B cell (primary cell): ENCODE data around the gene ATN1. TPM values are rescaled to one million over a fixed set of nuclear protein-coding genes. Genes with fewer than 3 reads are reported as not detected.

ENCODE experiments used
- ATAC-seq: fragments of 200-7000 bp; cut with Tn5 transposase; one replicate; pipeline ENCODE4 v1.10.0; 2021; ENCODE audit warnings: low read depth, mild to moderate bottlenecking, moderate number of reproducible peaks, moderate library complexity
- CTCF ChIA-PET: fragments of 350-600 bp; sonication (Branson Sonifier 250); formaldehyde crosslinking; loops from one replicate; lab custom pipeline; 2021; ENCODE audit warnings: antibody characterized with exemption, inconsistent platforms; lab: Charles Lee
- POLR2A ChIA-PET: fragments of 350-600 bp; sonication (Branson Sonifier 250); formaldehyde crosslinking; loops from one replicate; lab custom pipeline; 2021; ENCODE audit warnings: antibody characterized with exemption; lab: Charles Lee
- DNase-seq: peaks from one replicate; pipeline ENCODE4 v3.0.0; 2013
- H2AFZ ChIP-seq: 2 replicates; pipeline ENCODE4 v1.6.1; 2012; ENCODE audit warnings: mild to moderate bottlenecking, low read depth, low read length; ENCODE audit not compliant: insufficient read depth, poor library complexity, severe bottlenecking
- H3K27ac ChIP-seq, 2 donors: 1 replicate in 1 of 2; 2 replicates in 1 of 2; pipeline ENCODE4 v1.5.1; 2012 to 2013; ENCODE audit warnings: low read length in 2 of 2, mild to moderate bottlenecking in 2 of 2, moderate library complexity in 1 of 2
- H3K27me3 ChIP-seq, 4 experiments: fragments of 200-600 bp in 1 of 4; sonication (generic) in 1 of 4; replicated peaks in 1 of 4; 1 replicate in 2 of 4; 2 replicates in 2 of 4; pipeline versions ENCODE4 v1.6.1 to v1.7.0; 2013 to 2016; ENCODE audit warnings: low read length in 3 of 4, mild to moderate bottlenecking in 2 of 4, mixed read lengths in 1 of 4, moderate library complexity in 1 of 4; ENCODE audit not compliant: insufficient read depth in 4 of 4, control insufficient read depth in 3 of 4; ENCODE audit errors: control extremely low read depth in 1 of 4
- H3K36me3 ChIP-seq, 2 experiments: replicated peaks in 1 of 2; 1 replicate in 1 of 2; 2 replicates in 1 of 2; pipeline versions ENCODE4 v1.6.1 to v1.7.1; 2013; ENCODE audit warnings: low read length in 1 of 2; ENCODE audit not compliant: insufficient read depth in 2 of 2, control insufficient read depth in 1 of 2; ENCODE audit errors: control extremely low read depth in 1 of 2, extremely low read depth in 1 of 2
- H3K4me1 ChIP-seq, 2 donors: fragments of 200-600 bp in 1 of 2; sonication (generic) in 1 of 2; 1 replicate in 1 of 2; 2 replicates in 1 of 2; pipeline versions ENCODE4 v1.5.1 to v1.6.1; 2013 to 2017; ENCODE audit warnings: low read length in 2 of 2; ENCODE audit not compliant: control insufficient read depth in 2 of 2, insufficient read depth in 2 of 2
- H3K4me2 ChIP-seq: replicated peaks from 2 replicates; pipeline ENCODE3; 2012; ENCODE audit warnings: mild to moderate bottlenecking, low read depth, low read length; ENCODE audit not compliant: poor library complexity, severe bottlenecking
- H3K4me3 ChIP-seq, 5 experiments: fragments of 200-600 bp in 1 of 5; sonication (generic) in 1 of 5; 1 replicate in 3 of 5; 2 replicates in 2 of 5; pipeline versions ENCODE4 v1.5.1 to v1.7.0; 2011 to 2016; ENCODE audit warnings: low read length in 4 of 5, mild to moderate bottlenecking in 4 of 5, low read depth in 2 of 5, control low read depth in 1 of 5, moderate library complexity in 1 of 5; ENCODE audit not compliant: insufficient read depth in 1 of 5; ENCODE audit errors: control extremely low read depth in 1 of 5, extremely low read depth in 1 of 5
- H3K79me2 ChIP-seq: fragments of 200-600 bp; sonication (generic); one replicate; pipeline ENCODE4 v1.6.0; 2016; ENCODE audit warnings: low read length; ENCODE audit not compliant: control insufficient read depth, insufficient read depth
- H3K9ac ChIP-seq: fragments of 200-600 bp; sonication (generic); 2 replicates; pipeline ENCODE4 v1.6.1; 2017; ENCODE audit warnings: mild to moderate bottlenecking, low read length, moderate library complexity
- H3K9me3 ChIP-seq, 3 donors: one replicate each; pipeline versions ENCODE4 v1.6.1 to v1.7.1; 2013; ENCODE audit warnings: low read length in 2 of 3; ENCODE audit not compliant: control insufficient read depth in 2 of 3, insufficient read depth in 1 of 3; ENCODE audit errors: control extremely low read depth in 1 of 3
- H4K20me1 ChIP-seq: 2 replicates; pipeline ENCODE4 v1.6.0; 2012; ENCODE audit warnings: mild to moderate bottlenecking, low read length; ENCODE audit not compliant: insufficient read depth, control insufficient read depth, poor library complexity, severe bottlenecking
- H3K27ac Mint-ChIP-seq: one replicate; pipeline ENCODE4 v1.8.0; 2021; ENCODE audit warnings: mixed read lengths
- H3K27me3 Mint-ChIP-seq: one replicate; pipeline ENCODE4 v1.8.0; 2021; ENCODE audit warnings: mixed read lengths
- H3K4me1 Mint-ChIP-seq: one replicate; pipeline ENCODE4 v1.8.0; 2021; ENCODE audit warnings: mixed read lengths
- H3K4me3 Mint-ChIP-seq: one replicate; pipeline ENCODE4 v1.8.0; 2021; ENCODE audit warnings: mixed read lengths
- H3K9me3 Mint-ChIP-seq: one replicate; pipeline ENCODE4 v1.8.0; 2022; ENCODE audit warnings: mixed read lengths; ENCODE audit not compliant: insufficient read depth
- CTCF ChIP-seq: fragments of 200-600 bp; IDR thresholded peaks from one replicate; pipeline ENCODE4 v1.8.0; 2022; ENCODE audit warnings: antibody characterized with exemption, mild to moderate bottlenecking
- EZH2 ChIP-seq: IDR thresholded peaks from 2 replicates; pipeline ENCODE4 v1.6.1; 2012; ENCODE audit warnings: borderline replicate concordance, low read depth, mild to moderate bottlenecking, moderate library complexity, low read length; ENCODE audit not compliant: insufficient read depth, poor library complexity, severe bottlenecking
- WGBS: methylation state at CpG from one replicate; pipeline ENCODE4 v1.1.5; 2013; ENCODE audit warnings: missing lambda C conversion rate; ENCODE audit not compliant: insufficient coverage; 5-methylcytosine and 5-hydroxymethylcytosine counted together
- intact Hi-C: fragments of 100-400 bp; cut with micrococcal nuclease; formaldehyde crosslinking; loops from one replicate; pipeline ENCODE4 v1.10.0; 2022
- polyA plus RNA-seq: library from polyadenylated mRNA; depleted of rRNA; stranded (reverse); fragments of >200 nt; gene quantifications from 2 replicates; pipeline ENCODE4 v1.2.3, GENCODE V29; 2012
- total RNA-seq, 2 donors: library from RNA; stranded (reverse); fragments of 120-200 nt in 1 of 2; gene quantifications; 1 replicate in 1 of 2; 2 replicates in 1 of 2; pipeline versions ENCODE4 v1.2.3 to v1.2.4, GENCODE V29; 2013 to 2022

The ATN1 gene
- total and polyA plus RNA-seq, 2 donors (not counting 1 experiment from before 2014, with no cell fraction given), result 21.0 to 50.8 TPM

- peak overlapping the region; percentile 88 to 98 (median 92) for H3K4me3 ChIP-seq
- H3K9ac ChIP-seq, result peak overlapping the region; percentile 95
- no peak for DNase-seq
These were observed 26.8 kb downstream of the ATN1 start for GRCh38 chr12:6954316-6955107.

More at GRCh38 chr12:6954316-6955107, 26.8 kb downstream of the ATN1 start:
- Mint-ChIP-seq H3K4me1 (peaks cover 89% of the 10 kb centered on the region), H3K4me3 (peak overlapping the region; percentile 98), H3K27ac (peak overlapping the region; percentile 98), H3K9me3 (no peaks in the 10 kb centered on the region), H3K27me3 (no peaks in the 10 kb centered on the region)
- H3K27ac ChIP-seq, result peak overlapping the region; percentile 84 to 99
- no peak for TF ChIP-seq CTCF
- no peak for TF ChIP-seq EZH2
- ChIA-PET POLR2A (interaction anchor here (1.5 to 18.2 kb wide), 2 partner anchors 10 kb away, joined by 3 to 662 read pairs; partner anchors contain the start of genes C12orf57, PTPN6 and RNU7-1), CTCF (interaction anchor here (3.5 to 13.5 kb wide), 2 partner anchors 9 to 10 kb away, joined by 17 to 944 read pairs; partner anchors contain the start of genes C12orf57, PTPN6 and RNU7-1)
- H3K4me2 ChIP-seq, result peak overlapping the region; percentile 92
- peaks cover 62% of the 10 kb centered on the region for H4K20me1 ChIP-seq
- H3K9me3 ChIP-seq, result no peaks in the 10 kb centered on the region
- H2AFZ ChIP-seq, result no peak overlapping the region
- intact Hi-C loops, result loop anchor here (1.0 kb wide), 1 partner anchor 8 kb away; no protein-coding TSS in a partner anchor
- peaks cover 0 to 77% of the 10 kb centered on the region in 2 experiments for H3K36me3 ChIP-seq
- H3K4me1 ChIP-seq, result peaks cover 71 to 76% of the 10 kb centered on the region in 2 donors
- WGBS, result 76% methylated on average over 16 of the region's 21 CpGs
- no peak for ATAC-seq
- H3K27me3 ChIP-seq, result no peaks in the 10 kb centered on the region
- peaks cover 95% of the 10 kb centered on the region for H3K79me2 ChIP-seq
